ENCODE data around the gene PGA3.

The PGA3 gene

GRCh38 chr11:61168042-61168688, 35.1 kb upstream of the PGA3 start:
- TF ChIP-seq CTCF (IDR thresholded peaks at IDR 0.05; ENCODE audit: low read depth, low read length), result no peak
- no peak for DNase-seq (ENCODE audit: extremely low read depth, low read depth)

DNA sequence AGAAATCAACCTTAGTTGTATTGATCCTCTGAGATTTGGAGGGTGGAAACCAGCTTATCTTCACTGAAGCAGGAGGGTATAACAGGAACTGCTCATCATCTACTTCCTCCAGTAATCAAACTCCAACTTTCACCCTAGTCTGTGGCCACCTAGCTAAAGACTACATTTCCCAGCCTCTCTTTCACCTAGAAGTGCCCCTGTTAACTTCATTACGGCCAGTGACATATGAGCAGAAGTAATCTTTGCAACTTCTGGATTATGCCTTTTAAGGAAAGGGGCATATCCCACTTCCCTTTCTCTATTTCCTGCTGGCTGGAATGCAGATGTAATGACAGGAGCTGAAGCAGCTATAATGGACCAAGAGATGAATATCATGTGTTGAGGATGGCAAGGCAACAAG, 34.5 kb upstream of the PGA3 start:
- TF ChIP-seq CTCF (IDR thresholded peaks at IDR 0.05; ENCODE audit: low read depth, low read length), result no peak
- DNase-seq (ENCODE audit: extremely low read depth, low read depth), result no peak

- no peak for TF ChIP-seq CTCF (IDR thresholded peaks at IDR 0.05; ENCODE audit: low read depth, low read length)
- DNase-seq (ENCODE audit: extremely low read depth, low read depth), result no peak
These were observed 32.7 kb upstream of the PGA3 start for GRCh38 chr11:61170566-61170965.

DNA sequence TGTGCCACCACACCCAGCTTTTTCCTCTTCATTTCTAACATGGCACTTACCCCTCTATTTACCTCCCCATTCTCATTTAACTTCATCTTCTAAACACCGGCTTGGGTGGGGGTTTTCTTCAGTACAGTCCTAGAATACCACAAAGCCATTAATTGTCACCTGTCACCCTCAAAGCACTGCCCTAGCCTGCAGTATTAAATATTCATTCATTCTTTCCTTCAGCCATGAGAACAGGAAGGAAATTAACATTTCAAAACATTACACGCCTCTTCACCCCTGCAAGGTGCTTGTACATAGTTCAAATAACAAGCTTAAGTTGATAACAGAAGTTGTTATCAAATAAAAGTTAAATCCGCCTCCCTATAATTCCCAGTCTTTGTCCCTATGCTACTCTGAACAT, 31.4 kb upstream of the PGA3 start:
- no peak for DNase-seq (ENCODE audit: extremely low read depth, low read depth)
- TF ChIP-seq CTCF (IDR thresholded peaks at IDR 0.05; ENCODE audit: low read depth, low read length), result no peak

- DNase-seq (ENCODE audit: extremely low read depth, low read depth), result no peak
- no peak for TF ChIP-seq CTCF (IDR thresholded peaks at IDR 0.05; ENCODE audit: low read depth, low read length)
These were observed 31.0 kb upstream of the PGA3 start for GRCh38 chr11:61172356-61172755.

- no peak for DNase-seq (ENCODE audit: extremely low read depth, low read depth)
- TF ChIP-seq CTCF (IDR thresholded peaks at IDR 0.05; ENCODE audit: low read depth, low read length), result no peak
These were observed 30.4 kb upstream of the PGA3 start for GRCh38 chr11:61172888-61173287.

DNA sequence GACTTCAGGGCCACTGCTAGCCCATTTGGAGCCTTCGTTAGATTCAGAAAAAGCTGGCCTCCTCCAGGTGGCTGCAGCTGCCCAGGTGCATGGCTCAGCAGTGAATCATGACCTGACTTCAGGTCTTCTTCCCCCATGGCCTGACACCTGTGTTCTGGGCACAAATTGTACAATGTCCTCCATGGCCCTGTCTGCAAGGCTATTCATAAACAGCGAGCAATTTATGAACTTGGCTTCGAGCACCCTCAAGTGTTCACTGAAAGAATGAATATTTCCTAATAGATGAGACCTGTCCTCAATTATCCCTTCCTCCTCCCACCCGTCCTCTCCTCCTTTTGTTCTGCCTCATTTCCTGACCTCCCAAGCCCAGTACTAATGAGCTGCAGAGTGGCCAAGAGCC, 29.9 kb upstream of the PGA3 start:
- peak; percentile 25 for TF ChIP-seq CTCF (IDR thresholded peaks at IDR 0.05; ENCODE audit: low read depth, low read length)
- no peak for DNase-seq (ENCODE audit: extremely low read depth, low read depth)
